ENCODE results near the gene EDAR.

The EDAR gene

DNA sequence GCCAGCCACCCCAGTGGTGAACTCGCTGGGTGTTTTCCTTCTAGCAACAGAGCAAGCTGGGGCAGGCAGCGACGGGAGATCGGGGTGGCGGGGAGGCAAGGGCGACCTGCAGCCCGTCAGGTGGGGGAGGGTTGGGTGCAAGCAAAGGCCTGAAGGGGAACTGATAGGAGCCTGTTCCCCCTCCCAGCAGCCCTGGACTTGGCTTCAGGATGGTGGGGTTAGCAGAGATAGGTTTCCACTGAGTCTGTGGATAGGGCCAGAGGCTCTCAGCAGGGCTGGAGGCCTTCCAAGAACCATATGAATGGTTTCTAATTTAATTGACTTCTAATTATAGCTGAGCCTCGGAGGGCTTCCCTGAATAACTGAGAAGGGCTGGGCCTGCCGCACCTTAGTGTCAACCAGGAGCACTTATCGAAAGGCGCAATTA lies 55.3 kb downstream of the EDAR start:
- Histone ChIP-seq H3K4me1 (ENCODE audit: control insufficient read depth, insufficient read depth, low read length) (peaks cover 33% of the 10 kb centered on the region), H3K27me3 (ENCODE audit: control insufficient read depth, insufficient read depth, low read length) (no peaks in the 10 kb centered on the region), H3K36me3 (ENCODE audit: control insufficient read depth, insufficient read depth, low read length) (no peaks in the 10 kb centered on the region), H3K4me3 (ENCODE audit: low read length) (no peak overlapping the region), H3K9ac (ENCODE audit: low read length) (no peak overlapping the region), H3K9me3 (ENCODE audit: control insufficient read depth, low read length) (no peaks in the 10 kb centered on the region)

DNA sequence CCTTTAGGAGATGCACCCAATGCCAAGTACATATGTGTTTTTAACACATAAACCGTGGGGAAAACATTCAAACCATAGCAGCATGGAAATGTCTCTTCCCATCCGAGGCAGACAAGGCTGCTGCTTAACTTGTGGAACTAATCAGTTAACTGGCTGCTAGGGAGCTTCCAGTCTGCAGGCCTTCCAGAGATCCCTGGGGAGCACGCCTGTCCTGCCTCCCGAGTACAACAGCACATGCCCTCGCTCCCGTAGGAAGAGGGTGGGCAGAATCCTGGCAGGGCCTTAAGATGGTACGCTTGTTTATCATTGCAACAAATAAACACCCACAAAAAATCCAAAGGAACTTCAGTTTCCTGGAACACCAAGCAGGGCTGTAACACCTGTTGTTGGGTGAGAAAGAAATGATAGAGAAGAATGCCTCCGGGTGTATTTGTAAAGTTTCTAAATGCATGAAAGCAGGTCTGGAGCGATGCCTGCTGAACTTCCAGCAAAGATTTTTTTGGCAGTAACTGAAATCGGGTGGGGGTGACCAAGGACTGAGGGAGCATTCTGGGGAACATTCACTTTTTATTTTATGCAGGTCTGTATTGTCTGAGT lies 56.2 kb downstream of the EDAR start:
- Histone ChIP-seq H3K9ac (ENCODE audit: low read length) (no peak overlapping the region), H3K27me3 (ENCODE audit: control insufficient read depth, insufficient read depth, low read length) (no peaks in the 10 kb centered on the region), H3K36me3 (ENCODE audit: control insufficient read depth, insufficient read depth, low read length) (no peaks in the 10 kb centered on the region), H3K4me3 (ENCODE audit: low read length) (no peak overlapping the region), H3K4me1 (ENCODE audit: control insufficient read depth, insufficient read depth, low read length) (peaks cover 33% of the 10 kb centered on the region), H3K9me3 (ENCODE audit: control insufficient read depth, low read length) (no peaks in the 10 kb centered on the region)

DNA sequence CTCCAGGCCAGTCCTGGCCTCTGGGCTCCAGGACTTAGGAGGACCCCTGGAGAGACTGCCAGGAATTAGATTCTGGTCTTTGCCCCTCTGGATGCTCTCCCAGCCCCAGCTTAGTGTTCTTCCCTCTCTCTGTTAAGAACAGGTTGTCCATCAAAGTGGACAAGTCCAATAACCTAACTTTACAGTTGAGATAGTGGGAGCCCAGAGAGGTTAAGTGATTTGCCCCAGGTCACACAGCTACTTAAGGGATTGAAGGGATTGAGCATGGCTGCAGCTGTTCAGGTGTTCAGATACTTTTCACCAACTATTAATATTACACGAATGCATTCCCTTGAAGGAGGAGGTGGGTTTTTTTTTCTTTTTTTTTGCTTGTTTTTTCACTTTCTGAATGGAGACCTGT lies 57.6 kb downstream of the EDAR start:
- H3K4me1 ChIP-seq (ENCODE audit: control insufficient read depth, insufficient read depth, low read length) = peaks cover 33% of the 10 kb centered on the region
- no peaks in the 10 kb centered on the region for H3K27me3 ChIP-seq (ENCODE audit: control insufficient read depth, insufficient read depth, low read length)

DNA sequence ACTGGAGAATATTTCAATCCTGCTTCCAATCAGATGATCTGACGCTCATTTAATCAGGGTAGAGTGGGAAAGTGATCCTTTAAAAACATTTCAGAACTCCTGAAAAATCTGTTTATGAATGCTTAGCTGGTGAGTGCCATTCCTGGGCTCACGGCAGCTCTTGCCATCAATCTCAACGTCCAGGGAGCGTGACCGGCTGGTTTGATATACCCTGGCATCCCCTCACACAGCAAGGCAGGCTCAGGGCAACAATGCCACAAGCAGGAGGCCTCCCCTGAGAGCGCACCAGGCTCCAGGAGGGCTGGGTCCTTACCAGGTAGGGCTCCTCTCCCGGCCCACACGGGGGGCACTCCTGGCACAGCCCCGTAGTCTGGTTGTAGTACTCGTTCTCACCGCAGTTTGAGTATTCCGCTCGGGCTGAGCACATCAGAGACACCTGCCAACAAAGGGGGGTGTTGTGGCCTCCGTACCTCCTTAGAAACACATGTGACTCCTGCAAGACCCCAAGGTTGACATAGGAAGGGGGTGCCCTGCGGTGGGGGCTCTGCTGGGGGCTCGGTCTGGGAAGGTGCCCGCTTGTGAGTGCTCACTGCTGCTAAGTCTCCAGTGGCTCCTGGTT lies 59.1 kb downstream of the EDAR start:
- no peak overlapping the region for H3K4me3 ChIP-seq (ENCODE audit: low read length)
- H3K27me3 ChIP-seq (ENCODE audit: control insufficient read depth, insufficient read depth, low read length) = no peaks in the 10 kb centered on the region
- no peaks in the 10 kb centered on the region for H3K9me3 ChIP-seq (ENCODE audit: control insufficient read depth, low read length)
- no peaks in the 10 kb centered on the region for H3K36me3 ChIP-seq (ENCODE audit: control insufficient read depth, insufficient read depth, low read length)
- H3K4me1 ChIP-seq (ENCODE audit: control insufficient read depth, insufficient read depth, low read length) = peaks cover 20% of the 10 kb centered on the region
- no peak overlapping the region for H3K9ac ChIP-seq (ENCODE audit: low read length)

More for the DNA sequence above, 57.6 kb downstream of the EDAR start:
- no peak overlapping the region for H3K4me3 ChIP-seq (ENCODE audit: low read length)
- H3K36me3 ChIP-seq (ENCODE audit: control insufficient read depth, insufficient read depth, low read length) = no peaks in the 10 kb centered on the region
- no peaks in the 10 kb centered on the region for H3K9me3 ChIP-seq (ENCODE audit: control insufficient read depth, low read length)
- no peak overlapping the region for H3K9ac ChIP-seq (ENCODE audit: low read length)

DNA sequence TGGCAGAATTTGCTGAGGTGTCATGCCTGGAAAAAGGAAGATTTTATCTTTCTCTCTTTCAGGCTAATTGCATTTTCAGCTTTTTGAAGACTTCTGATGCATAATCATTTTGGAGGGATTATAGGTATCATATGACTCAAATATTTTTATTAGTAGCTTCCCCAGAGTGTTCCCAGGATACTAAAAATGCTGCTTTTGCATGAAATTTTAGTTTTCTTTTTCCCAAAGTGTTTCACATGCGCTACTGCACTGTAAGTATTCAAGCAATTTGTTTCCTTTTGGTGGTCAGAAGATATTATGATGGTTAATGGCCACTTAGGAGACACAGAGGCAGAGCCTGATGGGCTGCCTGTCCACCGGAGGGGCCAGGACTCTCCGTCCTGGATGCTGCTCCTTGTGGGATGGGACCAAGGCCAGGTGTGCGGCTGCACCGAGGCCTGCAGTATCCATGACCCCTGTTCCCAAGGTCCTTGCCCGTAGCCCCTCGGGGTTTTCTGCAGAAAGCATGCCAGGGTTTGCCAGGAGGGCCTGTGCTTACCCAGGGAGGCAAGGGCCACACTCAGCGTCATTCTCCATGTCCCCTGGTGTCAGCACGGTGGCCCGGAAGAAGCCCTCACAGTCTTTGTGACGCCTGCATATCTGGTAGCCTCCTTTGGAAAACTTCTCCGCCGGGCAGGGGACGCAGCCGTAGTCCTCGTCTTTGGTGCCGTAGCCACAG lies 60.2 kb downstream of the EDAR start:
- Histone ChIP-seq H3K36me3 (ENCODE audit: control insufficient read depth, insufficient read depth, low read length) (no peaks in the 10 kb centered on the region), H3K4me3 (ENCODE audit: low read length) (no peak overlapping the region), H3K9ac (ENCODE audit: low read length) (no peak overlapping the region), H3K9me3 (ENCODE audit: control insufficient read depth, low read length) (no peaks in the 10 kb centered on the region), H3K4me1 (ENCODE audit: control insufficient read depth, insufficient read depth, low read length) (peaks cover 10% of the 10 kb centered on the region), H3K27me3 (ENCODE audit: control insufficient read depth, insufficient read depth, low read length) (no peaks in the 10 kb centered on the region)

DNA sequence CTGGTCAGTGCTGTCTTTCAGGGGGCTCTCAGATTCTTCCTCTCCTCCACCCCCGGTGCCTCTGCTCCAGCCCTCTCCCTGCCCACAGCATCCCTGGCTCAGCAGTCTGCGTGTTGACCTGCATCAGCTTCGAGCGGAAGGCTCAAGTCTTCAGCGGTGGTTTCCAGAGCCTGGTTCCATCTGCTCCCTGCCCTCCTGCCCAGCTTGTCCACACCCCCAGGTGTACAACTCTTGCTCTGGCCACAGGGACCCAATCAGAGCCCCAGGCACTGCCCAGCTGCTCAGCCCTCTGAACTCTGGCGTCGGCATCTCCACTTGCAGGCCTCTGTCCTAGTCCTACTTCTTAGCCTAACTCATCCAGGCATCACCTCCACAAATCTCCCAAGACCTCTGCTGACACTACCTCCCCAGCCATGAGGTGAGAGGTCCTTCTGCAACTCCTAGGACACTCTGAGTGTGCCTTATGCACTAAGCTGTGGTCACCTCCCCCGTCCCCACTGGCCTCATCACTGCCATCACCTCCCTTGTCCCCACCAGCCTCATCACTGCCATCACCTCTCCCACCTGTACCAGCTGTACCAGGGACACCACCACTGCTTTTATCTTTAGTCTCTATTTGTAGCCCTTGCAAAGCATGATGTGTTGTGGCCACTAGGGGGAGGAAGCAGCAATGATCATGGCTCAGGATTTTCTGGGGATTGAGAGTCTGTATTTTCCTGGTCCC lies 60.9 kb downstream of the EDAR start:
- peaks cover 10% of the 10 kb centered on the region for H3K4me1 ChIP-seq (ENCODE audit: control insufficient read depth, insufficient read depth, low read length)
- H3K9ac ChIP-seq (ENCODE audit: low read length) = no peak overlapping the region
- no peaks in the 10 kb centered on the region for H3K9me3 ChIP-seq (ENCODE audit: control insufficient read depth, low read length)
- H3K36me3 ChIP-seq (ENCODE audit: control insufficient read depth, insufficient read depth, low read length) = no peaks in the 10 kb centered on the region
- no peaks in the 10 kb centered on the region for H3K27me3 ChIP-seq (ENCODE audit: control insufficient read depth, insufficient read depth, low read length)
- no peak overlapping the region for H3K4me3 ChIP-seq (ENCODE audit: low read length)

DNA sequence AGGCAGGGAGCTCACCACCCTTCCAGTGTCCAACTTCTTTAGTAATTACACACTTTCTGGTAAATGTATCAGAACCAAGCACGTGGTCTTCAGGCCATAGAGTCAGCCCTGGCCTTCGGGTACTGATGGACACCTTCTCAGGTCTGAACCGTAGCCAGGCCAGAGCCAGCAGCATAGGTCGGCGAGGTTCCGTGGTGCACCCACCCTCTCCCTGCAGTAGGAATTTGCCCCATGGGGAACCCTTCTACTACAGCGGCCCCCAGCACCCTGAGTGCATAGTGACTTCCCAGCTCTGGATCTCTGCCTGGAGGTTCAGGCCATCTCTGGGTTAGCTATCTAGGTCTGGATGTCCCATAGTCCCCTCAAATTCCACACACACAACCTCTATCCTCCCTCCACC lies 61.6 kb downstream of the EDAR start:
- Histone ChIP-seq H3K4me1 (ENCODE audit: control insufficient read depth, insufficient read depth, low read length) (peaks cover 9% of the 10 kb centered on the region), H3K9ac (ENCODE audit: low read length) (no peak overlapping the region), H3K9me3 (ENCODE audit: control insufficient read depth, low read length) (no peaks in the 10 kb centered on the region), H3K4me3 (ENCODE audit: low read length) (no peak overlapping the region), H3K36me3 (ENCODE audit: control insufficient read depth, insufficient read depth, low read length) (no peaks in the 10 kb centered on the region), H3K27me3 (ENCODE audit: control insufficient read depth, insufficient read depth, low read length) (no peaks in the 10 kb centered on the region)

DNA sequence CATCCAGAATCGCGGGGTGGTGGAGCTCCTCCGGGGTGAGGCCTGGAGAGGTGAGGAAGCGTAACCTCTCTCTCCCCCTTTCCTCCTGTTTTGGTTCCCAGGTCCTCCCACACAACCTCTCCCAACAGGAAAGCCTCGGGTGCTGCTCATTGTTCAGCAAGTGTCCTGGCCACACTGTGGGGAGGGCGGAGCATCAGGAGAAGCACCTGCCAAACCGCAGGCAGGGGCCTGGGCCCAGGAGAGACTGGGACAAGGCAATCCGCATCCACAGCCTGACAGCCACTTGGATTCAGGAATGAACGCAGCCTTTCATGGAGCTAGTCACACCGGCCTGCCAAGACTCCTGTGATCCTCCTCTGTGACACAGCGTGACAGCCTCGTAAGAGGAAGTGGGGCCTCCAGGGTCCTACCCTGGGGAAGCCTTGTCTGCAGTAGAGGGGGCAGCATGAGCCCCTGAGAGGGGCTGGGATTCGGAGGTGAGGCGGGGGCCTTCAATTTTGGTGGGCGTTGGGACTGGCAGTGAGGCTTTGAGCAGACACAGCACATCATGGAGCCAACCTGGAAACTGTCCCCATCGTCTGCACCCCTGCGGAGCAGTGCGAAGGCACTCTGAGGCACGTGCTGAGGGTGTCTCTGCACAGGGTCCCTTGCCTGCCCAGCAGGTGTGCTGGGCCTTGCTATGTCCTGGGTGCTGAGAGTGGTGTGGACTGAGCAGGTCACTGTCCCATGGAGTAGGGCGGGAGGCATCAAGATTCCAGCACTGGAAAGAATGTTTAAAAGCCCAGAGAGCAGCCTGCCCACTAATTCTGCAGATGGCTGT lies 62.2 kb downstream of the EDAR start:
- no peaks in the 10 kb centered on the region for H3K9me3 ChIP-seq (ENCODE audit: control insufficient read depth, low read length)
- H3K4me1 ChIP-seq (ENCODE audit: control insufficient read depth, insufficient read depth, low read length) = peaks cover 9% of the 10 kb centered on the region
- H3K27me3 ChIP-seq (ENCODE audit: control insufficient read depth, insufficient read depth, low read length) = no peaks in the 10 kb centered on the region

DNA sequence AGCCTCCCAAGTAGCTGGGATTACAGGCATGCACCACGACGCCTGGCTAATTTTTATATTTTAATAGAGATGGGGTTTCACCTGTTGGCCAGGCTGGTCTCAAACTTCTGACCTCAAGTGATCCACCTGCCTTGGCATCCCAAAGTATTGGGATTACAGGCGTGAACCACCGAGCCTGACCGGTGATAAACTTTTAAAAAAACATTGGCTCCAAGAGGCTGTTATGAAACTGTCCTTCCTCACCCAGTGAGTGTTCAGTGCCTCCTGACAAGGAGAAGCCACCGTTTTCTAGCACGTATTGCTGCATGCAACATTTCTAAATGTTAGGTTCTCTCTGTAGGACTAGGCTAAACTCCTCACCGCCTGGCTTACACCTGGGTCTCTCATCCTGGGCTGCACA lies 63.3 kb downstream of the EDAR start:
- no peaks in the 10 kb centered on the region for H3K36me3 ChIP-seq (ENCODE audit: control insufficient read depth, insufficient read depth, low read length)
- H3K9me3 ChIP-seq (ENCODE audit: control insufficient read depth, low read length) = no peaks in the 10 kb centered on the region
- H3K27me3 ChIP-seq (ENCODE audit: control insufficient read depth, insufficient read depth, low read length) = no peaks in the 10 kb centered on the region
- peaks cover 9% of the 10 kb centered on the region for H3K4me1 ChIP-seq (ENCODE audit: control insufficient read depth, insufficient read depth, low read length)
- H3K9ac ChIP-seq (ENCODE audit: low read length) = no peak overlapping the region
- no peak overlapping the region for H3K4me3 ChIP-seq (ENCODE audit: low read length)

More for the DNA sequence above, 62.2 kb downstream of the EDAR start:
- Histone ChIP-seq H3K36me3 (ENCODE audit: control insufficient read depth, insufficient read depth, low read length) (no peaks in the 10 kb centered on the region), H3K4me3 (ENCODE audit: low read length) (no peak overlapping the region), H3K9ac (ENCODE audit: low read length) (no peak overlapping the region)

DNA sequence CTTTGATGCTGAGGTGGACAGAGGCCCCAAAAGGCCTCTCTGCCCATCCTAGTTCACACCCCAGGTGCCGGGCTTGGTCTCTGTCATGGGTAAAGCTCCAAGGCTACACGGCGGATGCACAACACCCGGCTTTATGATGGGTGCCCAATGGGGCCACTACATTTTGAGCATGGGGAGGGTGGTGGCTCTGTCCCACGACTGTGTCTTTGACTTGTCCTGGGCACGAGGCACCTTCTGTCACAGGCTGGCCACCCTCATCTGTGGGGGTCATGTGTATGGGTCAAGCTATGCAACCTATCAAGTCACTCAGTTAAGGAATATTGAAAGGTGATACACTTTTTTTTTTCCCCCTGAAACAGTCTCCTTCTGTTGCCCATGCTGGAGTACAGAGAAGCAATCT lies 63.7 kb downstream of the EDAR start:
- no peaks in the 10 kb centered on the region for H3K27me3 ChIP-seq (ENCODE audit: control insufficient read depth, insufficient read depth, low read length)
- H3K36me3 ChIP-seq (ENCODE audit: control insufficient read depth, insufficient read depth, low read length) = no peaks in the 10 kb centered on the region
- no peak overlapping the region for H3K4me3 ChIP-seq (ENCODE audit: low read length)
- H3K9ac ChIP-seq (ENCODE audit: low read length) = no peak overlapping the region
- H3K9me3 ChIP-seq (ENCODE audit: control insufficient read depth, low read length) = no peaks in the 10 kb centered on the region
- H3K4me1 ChIP-seq (ENCODE audit: control insufficient read depth, insufficient read depth, low read length) = peaks cover 9% of the 10 kb centered on the region

DNA sequence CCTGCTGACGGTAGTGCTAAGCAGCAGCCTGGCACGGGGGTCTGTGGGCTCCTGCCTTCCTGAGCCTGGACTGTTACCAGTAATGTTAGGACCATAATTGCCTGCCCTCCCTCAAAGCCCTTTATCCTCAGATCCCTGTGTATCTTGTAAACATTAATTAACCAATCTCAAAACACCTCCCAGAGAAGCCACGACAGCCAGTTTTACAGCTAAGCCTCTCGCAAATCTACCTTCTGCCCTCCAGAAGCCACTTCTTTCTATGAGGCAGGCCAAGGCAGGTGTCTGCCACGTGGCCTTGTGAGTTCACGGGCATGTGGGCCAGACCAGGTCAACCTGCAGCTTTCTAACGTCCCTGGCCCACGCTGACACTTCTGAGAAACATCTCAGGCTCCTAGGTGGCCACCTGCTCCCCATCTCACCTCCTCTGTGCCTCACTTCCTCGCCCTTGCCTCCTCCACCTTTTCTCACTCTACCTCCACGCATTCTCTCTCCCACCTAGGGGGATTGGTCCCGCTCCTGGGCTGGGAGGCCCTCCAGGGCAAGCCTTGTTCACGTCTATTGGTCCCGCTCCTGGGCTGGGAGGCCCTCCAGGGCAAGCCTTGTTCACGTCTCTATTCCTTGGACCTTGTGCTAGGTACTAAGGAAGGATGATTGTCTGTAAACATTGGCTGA lies 64.3 kb downstream of the EDAR start:
- H3K4me1 ChIP-seq (ENCODE audit: control insufficient read depth, insufficient read depth, low read length) = peaks cover 9% of the 10 kb centered on the region
- no peaks in the 10 kb centered on the region for H3K36me3 ChIP-seq (ENCODE audit: control insufficient read depth, insufficient read depth, low read length)
- no peak overlapping the region for H3K9ac ChIP-seq (ENCODE audit: low read length)
- no peaks in the 10 kb centered on the region for H3K27me3 ChIP-seq (ENCODE audit: control insufficient read depth, insufficient read depth, low read length)
- no peaks in the 10 kb centered on the region for H3K9me3 ChIP-seq (ENCODE audit: control insufficient read depth, low read length)
- H3K4me3 ChIP-seq (ENCODE audit: low read length) = no peak overlapping the region

All from mucosa of stomach (tissue), 1 donor.